Tibial nerve (tissue), 4 donors: Measurements from ENCODE around the gene CRACR2A. TPM values are rescaled to one million over a fixed set of nuclear protein-coding genes. Genes with fewer than 3 reads are reported as not detected.

Experiments used
- DNase-seq, 2 donors: peaks; one replicate each; pipeline ENCODE4 v3.0.0-alpha.2; 2019; ENCODE audit warnings: low spot score in 2 of 2
- H3K27ac ChIP-seq, 4 donors: fragments of 200-600 bp; sonication (generic) in 3 of 4; one replicate each; pipeline ENCODE4 v1.5.1; 2017 to 2019; ENCODE audit warnings: mild to moderate bottlenecking in 1 of 4
- H3K27me3 ChIP-seq, 2 donors: fragments of 200-600 bp; sonication (generic) in 1 of 2; one replicate each; pipeline versions ENCODE4 v1.5.1 to v1.6.0; 2017 to 2019
- H3K36me3 ChIP-seq, 3 donors: fragments of 200-600 bp; sonication (generic); one replicate each; pipeline ENCODE4 v1.5.1; 2018 to 2019
- H3K4me1 ChIP-seq, 4 donors: fragments of 200-600 bp; sonication (generic) in 3 of 4; one replicate each; pipeline ENCODE4 v1.5.1; 2017 to 2019
- H3K4me3 ChIP-seq, 4 donors: fragments of 200-600 bp; sonication (generic) in 3 of 4; one replicate each; pipeline ENCODE4 v1.5.1; 2017 to 2019; ENCODE audit warnings: mild to moderate bottlenecking in 1 of 4, moderate library complexity in 1 of 4
- H3K9me3 ChIP-seq, 4 donors: fragments of 200-600 bp; sonication (generic) in 3 of 4; one replicate each; pipeline ENCODE4 v1.5.1; 2017 to 2019
- EP300 ChIP-seq, 2 donors: sonication (generic); formaldehyde crosslinking; IDR thresholded peaks; one replicate each; pipeline ENCODE4 v1.6.1; 2017; ENCODE audit warnings: antibody characterized with exemption in 2 of 2, mild to moderate bottlenecking in 1 of 2
- POLR2A ChIP-seq, 2 donors: fragments of 450-650 bp; IDR thresholded peaks; one replicate each; pipeline ENCODE4 v1.6.1; 2017; ENCODE audit warnings: antibody characterized with exemption in 2 of 2, mild to moderate bottlenecking in 2 of 2, moderate library complexity in 2 of 2
- WGBS, 2 donors: methylation state at CpG; one replicate each; pipeline ENCODE4 v1.1.5; 2018; 5-methylcytosine and 5-hydroxymethylcytosine counted together
- total RNA-seq, 4 donors: library from RNA; depleted of rRNA; stranded (reverse); fragments of >200 nt; gene quantifications; one replicate each; pipeline ENCODE4 v1.1.0, GENCODE V29; 2016
- TF ChIP-seq, protein P1 (sequence below), 5 experiments: fragments of 200-600 bp in 3 of 5; fragments of 450-650 bp in 2 of 5; sonication (generic) in 3 of 5; IDR thresholded peaks; one replicate each; pipeline ENCODE4 v1.5.1; 2016 to 2019; ENCODE audit warnings: antibody characterized with exemption in 5 of 5, mild to moderate bottlenecking in 3 of 5, moderate library complexity in 2 of 5

The CRACR2A gene
- total RNA-seq, 4 donors from 2014 or later: 2.6 to 6.3 (median 4.2) TPM

DNA sequence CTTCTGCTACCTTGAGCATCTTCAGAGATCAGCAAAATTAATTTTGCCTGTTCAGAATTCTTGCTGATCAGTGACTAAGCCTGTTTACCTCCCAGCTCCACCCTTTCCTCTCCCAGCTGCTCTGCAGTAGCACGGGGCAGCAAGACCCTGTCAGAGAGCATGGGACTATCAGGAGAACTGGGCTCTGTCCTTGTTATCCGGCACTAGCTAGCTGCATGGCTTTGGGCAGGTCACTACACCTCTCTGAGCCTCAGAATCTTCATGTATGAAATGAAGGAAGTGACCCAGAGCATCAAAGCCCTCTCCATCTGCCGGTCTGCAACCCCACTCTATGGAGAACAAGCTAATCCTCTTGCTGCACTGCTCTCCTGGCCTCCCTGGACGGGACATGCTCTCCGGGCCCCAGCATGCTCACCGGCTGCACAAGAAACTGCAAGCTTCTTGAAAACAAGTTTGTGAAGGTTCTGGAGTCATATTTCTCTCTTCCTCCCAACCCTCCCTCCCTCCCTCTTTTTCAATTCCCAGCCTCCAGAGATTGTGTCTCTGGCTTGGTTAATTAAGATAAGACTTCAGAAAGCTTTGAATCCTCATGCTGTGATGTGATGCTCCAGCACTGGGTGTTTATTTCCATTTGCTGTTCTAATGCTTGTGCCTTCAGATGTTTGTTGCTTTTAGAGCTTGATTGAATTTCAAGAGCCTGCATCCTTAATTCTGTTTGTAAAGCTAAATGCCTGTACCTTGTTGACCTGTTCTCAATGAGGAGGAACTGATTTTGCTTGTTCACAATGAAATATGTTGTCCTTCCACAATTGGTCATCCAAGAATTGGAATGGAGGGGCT, 101.1 kb downstream of the CRACR2A start:
- DNase-seq: no peak
- 53 to 66% methylated on average over 6 of the region's 6 CpGs for WGBS, 2 donors
- no peak for TF ChIP-seq EP300 (IDR thresholded peaks at IDR 0.05)
- TF ChIP-seq POLR2A (IDR thresholded peaks at IDR 0.05): no peak
- TF ChIP-seq, protein P1, sequence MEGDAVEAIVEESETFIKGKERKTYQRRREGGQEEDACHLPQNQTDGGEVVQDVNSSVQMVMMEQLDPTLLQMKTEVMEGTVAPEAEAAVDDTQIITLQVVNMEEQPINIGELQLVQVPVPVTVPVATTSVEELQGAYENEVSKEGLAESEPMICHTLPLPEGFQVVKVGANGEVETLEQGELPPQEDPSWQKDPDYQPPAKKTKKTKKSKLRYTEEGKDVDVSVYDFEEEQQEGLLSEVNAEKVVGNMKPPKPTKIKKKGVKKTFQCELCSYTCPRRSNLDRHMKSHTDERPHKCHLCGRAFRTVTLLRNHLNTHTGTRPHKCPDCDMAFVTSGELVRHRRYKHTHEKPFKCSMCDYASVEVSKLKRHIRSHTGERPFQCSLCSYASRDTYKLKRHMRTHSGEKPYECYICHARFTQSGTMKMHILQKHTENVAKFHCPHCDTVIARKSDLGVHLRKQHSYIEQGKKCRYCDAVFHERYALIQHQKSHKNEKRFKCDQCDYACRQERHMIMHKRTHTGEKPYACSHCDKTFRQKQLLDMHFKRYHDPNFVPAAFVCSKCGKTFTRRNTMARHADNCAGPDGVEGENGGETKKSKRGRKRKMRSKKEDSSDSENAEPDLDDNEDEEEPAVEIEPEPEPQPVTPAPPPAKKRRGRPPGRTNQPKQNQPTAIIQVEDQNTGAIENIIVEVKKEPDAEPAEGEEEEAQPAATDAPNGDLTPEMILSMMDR (IDR thresholded peaks at IDR 0.05): no peak
- no peak overlapping the region for H3K27ac ChIP-seq
- no peak overlapping the region for H3K4me3 ChIP-seq
- peaks cover 0 to 6% (median 0%) of the 10 kb centered on the region in 4 donors for H3K4me1 ChIP-seq
- H3K36me3 ChIP-seq: peaks cover 0 to 11% (median 0%) of the 10 kb centered on the region in 3 donors
- H3K27me3 ChIP-seq: no peaks in the 10 kb centered on the region
- H3K9me3 ChIP-seq: no peaks in the 10 kb centered on the region

DNA sequence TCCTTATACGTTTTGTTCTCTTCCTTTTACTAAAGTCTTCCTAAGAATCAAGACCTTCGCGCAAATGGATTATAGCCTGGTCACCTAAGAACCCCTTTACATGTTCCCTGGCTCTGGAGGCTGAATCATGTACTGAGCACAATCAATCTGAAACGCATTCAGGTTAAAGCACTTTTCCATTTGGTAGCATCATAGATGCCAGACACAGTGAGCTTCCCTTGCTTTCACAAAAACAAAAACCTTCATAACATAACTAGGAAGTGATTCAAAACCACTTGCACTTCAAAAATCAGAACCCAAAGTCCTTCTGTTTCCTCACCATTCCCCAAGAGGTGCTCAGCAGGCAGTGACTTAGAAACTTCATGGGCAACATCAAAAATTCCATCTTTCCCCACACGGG, 105.4 kb downstream of the CRACR2A start:
- 80 to 83% methylated on average over 5 of the region's 5 CpGs for WGBS, 2 donors
- Histone ChIP-seq H3K4me3 (no peak overlapping the region), H3K9me3 (no peaks in the 10 kb centered on the region), H3K27me3 (no peaks in the 10 kb centered on the region), H3K27ac (no peak overlapping the region), H3K36me3 (no peaks in the 10 kb centered on the region), H3K4me1 (no peaks in the 10 kb centered on the region)
- no peak for DNase-seq
- TF ChIP-seq POLR2A (IDR thresholded peaks at IDR 0.05) (no peak), EP300 (IDR thresholded peaks at IDR 0.05) (no peak)
- TF ChIP-seq, protein P1 (IDR thresholded peaks at IDR 0.05): no peak

DNA sequence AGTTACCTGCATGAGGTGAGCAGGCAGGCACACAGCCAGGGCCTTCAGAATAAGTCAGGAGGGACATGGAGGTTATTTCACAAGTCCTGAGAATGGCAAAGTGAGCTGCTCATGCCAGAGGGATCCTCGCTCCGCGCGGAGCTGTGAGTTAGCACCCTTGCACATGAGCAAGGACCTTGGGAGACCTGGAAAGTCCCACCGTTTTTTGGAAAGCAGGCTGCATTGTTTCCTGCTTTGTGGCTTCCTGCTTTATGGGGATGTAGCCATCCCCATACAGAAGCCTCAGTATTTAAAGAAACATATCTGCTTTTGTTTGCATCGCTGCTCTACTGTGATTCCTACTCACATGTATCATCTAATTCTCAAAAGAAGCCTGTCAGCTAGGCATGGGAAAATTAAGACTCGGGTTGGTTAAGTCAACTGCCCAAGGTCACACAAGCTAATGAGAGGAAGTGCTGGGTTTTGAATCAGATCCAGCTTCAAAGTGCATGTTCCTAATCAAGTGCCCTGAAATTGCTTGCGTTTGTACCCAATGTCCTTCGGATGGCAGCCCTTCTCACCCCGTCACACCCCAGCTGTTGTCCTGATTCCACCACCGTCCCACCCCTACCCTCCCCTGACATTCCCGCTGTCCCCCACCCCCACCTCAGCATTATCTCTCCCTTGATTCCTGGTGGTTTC, 106.2 kb downstream of the CRACR2A start:
- Histone ChIP-seq H3K27ac (no peak overlapping the region), H3K9me3 (no peaks in the 10 kb centered on the region), H3K4me1 (peaks cover 0 to 4% (median 0%) of the 10 kb centered on the region in 4 donors), H3K36me3 (no peaks in the 10 kb centered on the region), H3K27me3 (no peaks in the 10 kb centered on the region), H3K4me3 (no peak overlapping the region)
- 60 to 61% methylated on average over 12 of the region's 12 CpGs for WGBS, 2 donors
- DNase-seq: no peak
- TF ChIP-seq EP300 (IDR thresholded peaks at IDR 0.05) (no peak), POLR2A (IDR thresholded peaks at IDR 0.05) (no peak)
- TF ChIP-seq, protein P1 (IDR thresholded peaks at IDR 0.05): no peak

DNA sequence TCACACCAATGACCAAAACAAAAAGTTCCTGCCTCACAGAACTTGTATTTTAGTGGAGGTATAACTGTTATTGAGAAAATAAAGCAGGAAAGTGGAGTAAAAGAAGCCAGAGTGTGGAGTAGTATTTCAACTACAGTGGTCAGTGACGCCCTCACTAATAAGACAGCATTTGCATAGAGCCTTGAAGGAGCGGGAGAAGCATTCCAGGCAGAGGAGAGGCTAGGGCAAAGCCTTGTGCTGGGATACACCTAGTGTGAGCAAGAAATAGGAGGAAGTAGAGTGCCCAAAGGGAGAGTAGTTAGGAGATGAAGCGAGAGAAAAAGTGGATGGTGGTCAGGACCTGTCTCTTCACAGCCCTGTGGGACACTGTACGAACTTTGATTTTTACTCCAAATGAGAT, 107.8 kb downstream of the CRACR2A start:
- no peak for DNase-seq
- no peak overlapping the region for H3K4me3 ChIP-seq
- no peak overlapping the region for H3K27ac ChIP-seq
- no peaks in the 10 kb centered on the region for H3K9me3 ChIP-seq
- H3K27me3 ChIP-seq: no peaks in the 10 kb centered on the region
- H3K36me3 ChIP-seq: no peaks in the 10 kb centered on the region
- TF ChIP-seq EP300 (IDR thresholded peaks at IDR 0.05) (no peak), POLR2A (IDR thresholded peaks at IDR 0.05) (no peak)
- TF ChIP-seq, protein P1 (IDR thresholded peaks at IDR 0.05): no peak
- WGBS, 2 donors: 82 to 88% methylated on average over 4 of the region's 4 CpGs
- peaks cover 0 to 10% (median 0%) of the 10 kb centered on the region in 4 donors for H3K4me1 ChIP-seq

DNA sequence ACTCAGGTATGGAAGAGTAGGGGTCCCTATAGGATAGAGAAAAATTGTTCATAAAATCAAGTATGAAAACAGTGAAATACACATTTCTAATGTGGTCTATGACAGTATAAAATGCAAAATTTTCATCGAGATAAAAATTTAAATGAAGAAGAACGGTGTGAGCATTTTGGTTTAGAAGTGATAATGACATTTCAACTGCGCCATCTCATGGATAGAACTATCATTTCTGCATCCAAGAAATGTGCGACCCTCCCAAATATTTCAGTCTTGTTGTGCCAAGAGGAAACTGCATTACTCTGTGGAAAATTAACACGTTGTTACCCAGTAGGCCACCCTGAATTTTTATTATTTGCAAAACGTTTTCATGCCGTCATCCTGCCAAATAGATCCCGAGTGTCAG, 108.8 kb downstream of the CRACR2A start:
- no peak for DNase-seq
- Histone ChIP-seq H3K27me3 (no peaks in the 10 kb centered on the region), H3K36me3 (no peaks in the 10 kb centered on the region), H3K27ac (no peak overlapping the region), H3K4me3 (no peak overlapping the region), H3K9me3 (no peaks in the 10 kb centered on the region), H3K4me1 (peaks cover 0 to 10% (median 0%) of the 10 kb centered on the region in 4 donors)
- 59 to 60% methylated on average over 8 of the region's 8 CpGs for WGBS, 2 donors
- no peak for TF ChIP-seq POLR2A (IDR thresholded peaks at IDR 0.05)
- TF ChIP-seq EP300 (IDR thresholded peaks at IDR 0.05): no peak
- TF ChIP-seq, protein P1 (IDR thresholded peaks at IDR 0.05): no peak
